HepG2 (cell line): ENCODE measurements around the gene RAE1. TPM values are rescaled to one million over a fixed set of nuclear protein-coding genes. Genes with fewer than 3 reads are reported as not detected.

Source experiments
- BRD4 ChIP-seq: sonication (generic); formaldehyde crosslinking; IDR thresholded peaks from 2 replicates; pipeline ENCODE4 v1.4.0; 2020; ENCODE audit warnings: missing genetic modification reagents
- HNRNPLL ChIP-seq: fragments of 200-400 bp; formaldehyde crosslinking; IDR thresholded peaks from 2 replicates; pipeline ENCODE4 v1.6.1; 2017; ENCODE audit warnings: mild to moderate bottlenecking, low read depth, low read length; ENCODE audit not compliant: poor library complexity, severe bottlenecking
- LCORL ChIP-seq, 2 experiments: fragments of 450-650 bp in 1 of 2; sonication (generic) in 1 of 2; formaldehyde crosslinking in 1 of 2; IDR thresholded peaks; 2 replicates each; pipeline versions ENCODE4 v1.5.0 to v1.6.1; 2017 to 2020; ENCODE audit warnings: antibody characterized with exemption in 1 of 2, missing genetic modification reagents in 1 of 2
- MED13 ChIP-seq: sonication (generic); formaldehyde crosslinking; IDR thresholded peaks from 2 replicates; pipeline ENCODE4 v1.5.0; 2020; ENCODE audit warnings: missing genetic modification reagents
- MTA3 ChIP-seq: sonication (generic); formaldehyde crosslinking; IDR thresholded peaks from 2 replicates; pipeline ENCODE4 v1.4.0; 2020; ENCODE audit warnings: missing genetic modification reagents
- NFAT5 ChIP-seq: sonication (generic); formaldehyde crosslinking; IDR thresholded peaks from 2 replicates; pipeline ENCODE4 v1.4.0; 2020; ENCODE audit warnings: missing genetic modification reagents
- NFKBIZ ChIP-seq: IDR thresholded peaks from 2 replicates; pipeline ENCODE4 v1.6.1; 2018; ENCODE audit warnings: missing genetic modification reagents, missing compliant biosample characterization
- NR2F2 ChIP-seq: IDR thresholded peaks from 2 replicates; pipeline ENCODE4 v1.6.1; 2012; ENCODE audit warnings: low read depth, inconsistent platforms, borderline replicate concordance
- PHF20 ChIP-seq: sonication (generic); formaldehyde crosslinking; IDR thresholded peaks from 2 replicates; pipeline ENCODE4 v1.5.0; 2020; ENCODE audit warnings: mild to moderate bottlenecking, missing genetic modification reagents
- PPARG ChIP-seq: conservative IDR thresholded peaks from 2 replicates; pipeline ENCODE4 v1.6.1; 2016; ENCODE audit warnings: missing biosample characterization, missing genetic modification reagents
- RARG ChIP-seq: sonication (generic); formaldehyde crosslinking; IDR thresholded peaks from 2 replicates; pipeline ENCODE4 v1.4.0; 2020; ENCODE audit warnings: low read depth, mild to moderate bottlenecking, missing genetic modification reagents
- RNF219 ChIP-seq: sonication (generic); formaldehyde crosslinking; IDR thresholded peaks from 2 replicates; pipeline ENCODE4 v1.5.0; 2020; ENCODE audit warnings: mild to moderate bottlenecking, missing genetic modification reagents
- SP1 ChIP-seq, 2 experiments: fragments of 450-650 bp in 1 of 2; sonication (generic) in 1 of 2; formaldehyde crosslinking in 1 of 2; IDR thresholded peaks; 2 replicates each; pipeline versions ENCODE4 v1.4.0 to v1.6.1; 2016 to 2020; ENCODE audit warnings: missing genetic modification reagents in 1 of 2
- SSRP1 ChIP-seq: IDR thresholded peaks from 2 replicates; pipeline ENCODE4 v1.6.1; 2016; ENCODE audit warnings: control low read depth
- TP53 ChIP-seq: sonication (generic); formaldehyde crosslinking; conservative IDR thresholded peaks from 2 replicates; pipeline ENCODE4 v1.4.0; 2020; ENCODE audit warnings: missing genetic modification reagents
- ZFX ChIP-seq: sonication (generic); formaldehyde crosslinking; IDR thresholded peaks from 2 replicates; pipeline ENCODE4 v1.4.0; 2020; ENCODE audit warnings: mild to moderate bottlenecking, low read depth, missing genetic modification reagents, moderate library complexity
- ZNF569 ChIP-seq: sonication (generic); formaldehyde crosslinking; IDR thresholded peaks from 2 replicates; pipeline ENCODE4 v1.5.0; 2020; ENCODE audit warnings: mild to moderate bottlenecking, missing genetic modification reagents, moderate library complexity, borderline replicate concordance
- ZNF576 ChIP-seq: sonication (generic); formaldehyde crosslinking; IDR thresholded peaks from 2 replicates; pipeline ENCODE4 v1.4.0; 2020; ENCODE audit warnings: mild to moderate bottlenecking, missing genetic modification reagents
- ZNF607 ChIP-seq: sonication (generic); formaldehyde crosslinking; IDR thresholded peaks from 2 replicates; pipeline ENCODE4 v1.5.1; 2020; ENCODE audit warnings: missing genetic modification reagents, mild to moderate bottlenecking, borderline replicate concordance
- ZNF619 ChIP-seq: sonication (generic); formaldehyde crosslinking; IDR thresholded peaks from 2 replicates; pipeline ENCODE4 v1.4.0; 2020; ENCODE audit warnings: mild to moderate bottlenecking, missing genetic modification reagents
- ZNF781 ChIP-seq: sonication (generic); formaldehyde crosslinking; IDR thresholded peaks from 2 replicates; pipeline ENCODE4 v1.5.1; 2020; ENCODE audit warnings: borderline replicate concordance, mild to moderate bottlenecking, missing genetic modification reagents; ENCODE audit errors: not compliant biosample characterization
- ZNF816 ChIP-seq: sonication (generic); formaldehyde crosslinking; IDR thresholded peaks from 2 replicates; pipeline ENCODE4 v1.8.0; 2022; ENCODE audit warnings: missing genetic modification reagents, mild to moderate bottlenecking, borderline replicate concordance
- ZSCAN12 ChIP-seq: sonication (generic); formaldehyde crosslinking; IDR thresholded peaks from 2 replicates; pipeline ENCODE4 v1.9.0; 2021; ENCODE audit warnings: mild to moderate bottlenecking, missing genetic modification reagents
- polyA plus RNA-seq, 8 experiments: library from polyadenylated mRNA; depleted of rRNA in 3 of 8; stranded (reverse) in 7 of 8; unstranded in 1 of 8; fragments of >200 nt; fragmentation: Illumina TruSeq in 4 of 8; extraction: Trizol in 4 of 8; gene quantifications; 2 replicates each; pipeline versions ENCODE4 v1.2.1 to v1.2.3, GENCODE V29; 2011 to 2016; ENCODE audit warnings: low read depth in 4 of 8, missing spikeins in 1 of 8, mixed read lengths in 1 of 8; ENCODE audit not compliant: insufficient read depth in 1 of 8
- total RNA-seq, 5 experiments: library from RNA; depleted of rRNA; stranded (reverse); fragments of >200 nt; fragmentation: Illumina TruSeq; extraction: Trizol; gene quantifications; 2 replicates each; pipeline ENCODE4 v1.2.3, GENCODE V29; 2016; ENCODE audit warnings: low read depth in 1 of 5

The RAE1 gene
- total and polyA plus RNA-seq, 2 of the 13 experiments (the other 11 are each of a cell fraction or from before 2014, with no cell fraction given), result 36.1 to 72.9 TPM

GRCh38 chr20:57390604-57391438 is 39.8 kb downstream of the RAE1 start, which contains the start of gene RBM38 (continued):
- no peak for TF ChIP-seq RNF219
- 0 out of 2 replicates have a peak, but pooled peaks have one; percentile 11 for TF ChIP-seq ZNF607
- no peak for TF ChIP-seq PHF20 (CRISPR knock-in tag)
- TF ChIP-seq BRD4, result no peak
- TF ChIP-seq HNRNPLL, result no peak
- no peak for TF ChIP-seq ZNF816 (CRISPR knock-in tag)
- TF ChIP-seq NFKBIZ, result no peak
- no peak for TF ChIP-seq ZNF619 (CRISPR knock-in tag)
- TF ChIP-seq SSRP1, result no peak
- TF ChIP-seq ZFX (CRISPR knock-in tag), result peak; percentile 27; the same call in 1 of the 2 replicates
- no peak for TF ChIP-seq ZNF576 (CRISPR knock-in tag)
- no peak for TF ChIP-seq ZNF569
- no peak for TF ChIP-seq NFAT5
- TF ChIP-seq PPARG, result no peak
- TF ChIP-seq NR2F2, result no peak
- TF ChIP-seq RARG (CRISPR knock-in tag), result no peak
- TF ChIP-seq LCORL (IDR thresholded peaks at IDR 0.05), result no peak
- 0 out of 2 replicates have a peak, but pooled peaks have one; percentile 20 for TF ChIP-seq LCORL (CRISPR knock-in tag; IDR thresholded peaks at IDR 0.05)
- TF ChIP-seq ZNF781, result no peak
- TF ChIP-seq TP53, result no peak
- TF ChIP-seq SP1 (IDR thresholded peaks at IDR 0.05), result no peak
- TF ChIP-seq SP1 (CRISPR knock-in tag; IDR thresholded peaks at IDR 0.05), result peak; percentile 78
- TF ChIP-seq MED13 (CRISPR knock-in tag), result 0 out of 2 replicates have a peak, but pooled peaks have one; percentile 9
- no peak for TF ChIP-seq ZSCAN12 (CRISPR knock-in tag)
- no peak for TF ChIP-seq MTA3
